ENCODE data around the gene PLCH1. TPM values are rescaled to one million over a fixed set of nuclear protein-coding genes. Genes with fewer than 3 reads are reported as not detected.

The PLCH1 gene
- total and polyA plus RNA-seq, 2 experiments from 2014 or later, result 2.7 to 6.2 TPM

DNA sequence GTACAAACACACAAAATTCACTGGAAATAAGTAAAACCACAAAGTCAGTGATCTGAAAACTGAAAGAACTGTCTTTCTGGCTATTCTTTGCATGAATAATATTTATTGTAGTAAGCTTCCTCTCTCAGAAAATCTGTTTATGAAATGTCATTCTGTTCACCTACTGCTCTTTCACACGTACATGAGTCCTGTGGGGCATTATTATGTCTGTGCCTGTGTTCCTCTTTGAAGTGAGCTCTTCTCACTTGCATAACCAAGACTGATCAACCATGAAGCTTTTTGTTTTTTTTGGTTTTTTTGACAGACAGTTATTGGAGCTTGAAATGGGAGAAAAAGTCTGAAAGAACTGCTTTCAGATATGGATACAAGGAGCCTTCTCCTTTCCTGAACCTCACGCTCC lies 195.8 kb downstream of the PLCH1 start:
- Histone ChIP-seq H3K4me1 (ENCODE audit: low read depth) (no peaks in the 10 kb centered on the region), H3K27ac (no peak overlapping the region), H3K4me3 (no peak overlapping the region), H3K27me3 (no peaks in the 10 kb centered on the region), H3K36me3 (no peaks in the 10 kb centered on the region), H3K9me3 (ENCODE audit: low read depth) (no peaks in the 10 kb centered on the region)
- DNase-seq (ENCODE audit: low read depth in 1 of 2, low spot score in 1 of 2), result no peak
- TF ChIP-seq, protein P1, sequence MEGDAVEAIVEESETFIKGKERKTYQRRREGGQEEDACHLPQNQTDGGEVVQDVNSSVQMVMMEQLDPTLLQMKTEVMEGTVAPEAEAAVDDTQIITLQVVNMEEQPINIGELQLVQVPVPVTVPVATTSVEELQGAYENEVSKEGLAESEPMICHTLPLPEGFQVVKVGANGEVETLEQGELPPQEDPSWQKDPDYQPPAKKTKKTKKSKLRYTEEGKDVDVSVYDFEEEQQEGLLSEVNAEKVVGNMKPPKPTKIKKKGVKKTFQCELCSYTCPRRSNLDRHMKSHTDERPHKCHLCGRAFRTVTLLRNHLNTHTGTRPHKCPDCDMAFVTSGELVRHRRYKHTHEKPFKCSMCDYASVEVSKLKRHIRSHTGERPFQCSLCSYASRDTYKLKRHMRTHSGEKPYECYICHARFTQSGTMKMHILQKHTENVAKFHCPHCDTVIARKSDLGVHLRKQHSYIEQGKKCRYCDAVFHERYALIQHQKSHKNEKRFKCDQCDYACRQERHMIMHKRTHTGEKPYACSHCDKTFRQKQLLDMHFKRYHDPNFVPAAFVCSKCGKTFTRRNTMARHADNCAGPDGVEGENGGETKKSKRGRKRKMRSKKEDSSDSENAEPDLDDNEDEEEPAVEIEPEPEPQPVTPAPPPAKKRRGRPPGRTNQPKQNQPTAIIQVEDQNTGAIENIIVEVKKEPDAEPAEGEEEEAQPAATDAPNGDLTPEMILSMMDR (IDR thresholded peaks at IDR 0.05; ENCODE audit: low read depth, low read length), result no peak

DNA sequence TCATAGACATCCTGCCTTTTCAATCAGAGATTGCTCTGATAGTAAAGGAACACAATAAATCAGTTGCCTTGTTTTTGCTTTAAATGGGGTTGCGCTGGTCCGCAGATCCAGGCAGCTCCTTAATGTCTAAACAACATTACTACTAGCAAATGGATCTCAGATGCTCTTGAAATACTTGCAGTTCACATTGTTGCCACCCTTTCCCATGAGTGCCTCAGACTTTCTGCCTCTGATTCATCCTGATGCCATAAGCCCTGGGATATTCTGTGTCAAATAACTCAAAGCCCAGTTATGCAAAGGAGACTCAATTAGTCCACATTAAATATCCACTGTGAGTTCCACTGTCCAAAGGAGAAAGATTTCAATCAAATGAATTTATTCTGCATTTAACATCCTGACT lies 196.7 kb downstream of the PLCH1 start:
- TF ChIP-seq, protein P1 (IDR thresholded peaks at IDR 0.05; ENCODE audit: low read depth, low read length), result no peak
- Histone ChIP-seq H3K27ac (no peak overlapping the region), H3K27me3 (no peaks in the 10 kb centered on the region), H3K4me3 (no peak overlapping the region), H3K36me3 (no peaks in the 10 kb centered on the region), H3K9me3 (ENCODE audit: low read depth) (no peaks in the 10 kb centered on the region), H3K4me1 (ENCODE audit: low read depth) (no peaks in the 10 kb centered on the region)
- DNase-seq (ENCODE audit: low read depth in 1 of 2, low spot score in 1 of 2), result no peak

DNA sequence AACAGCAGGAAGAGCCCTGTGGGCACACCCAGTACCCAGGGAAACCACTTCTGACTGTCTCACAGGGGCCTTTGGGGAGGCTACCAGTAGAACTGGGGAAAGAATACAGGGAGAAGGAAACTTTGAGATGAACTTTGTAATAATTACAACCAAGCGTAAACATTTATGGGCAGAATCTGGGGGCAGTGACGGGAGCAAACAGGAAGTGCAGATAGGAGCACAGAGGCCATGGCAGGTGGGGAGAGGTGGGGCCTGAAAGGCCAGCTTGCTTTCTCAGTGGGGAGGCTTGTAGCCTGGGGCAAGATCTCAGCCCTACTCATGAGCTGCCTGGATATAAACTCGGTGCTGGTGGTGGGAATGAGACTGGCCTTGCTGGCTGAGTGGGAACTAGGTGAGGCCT lies 209.8 kb downstream of the PLCH1 start:
- Histone ChIP-seq H3K4me1 (ENCODE audit: low read depth) (no peaks in the 10 kb centered on the region), H3K27ac (no peak overlapping the region), H3K36me3 (no peaks in the 10 kb centered on the region), H3K4me3 (no peak overlapping the region), H3K27me3 (no peaks in the 10 kb centered on the region), H3K9me3 (ENCODE audit: low read depth) (no peaks in the 10 kb centered on the region)
- DNase-seq (ENCODE audit: low read depth in 1 of 2, low spot score in 1 of 2), result no peak
- TF ChIP-seq, protein P1 (IDR thresholded peaks at IDR 0.05; ENCODE audit: low read depth, low read length), result no peak

- no peak overlapping the region for H3K27ac ChIP-seq
- no peaks in the 10 kb centered on the region for H3K36me3 ChIP-seq
- H3K4me1 ChIP-seq (ENCODE audit: low read depth), result no peaks in the 10 kb centered on the region
- H3K4me3 ChIP-seq, result no peak overlapping the region
- no peaks in the 10 kb centered on the region for H3K27me3 ChIP-seq
- TF ChIP-seq, protein P1 (IDR thresholded peaks at IDR 0.05; ENCODE audit: low read depth, low read length), result no peak
- DNase-seq (ENCODE audit: low read depth in 1 of 2, low spot score in 1 of 2), result no peak
- H3K9me3 ChIP-seq (ENCODE audit: low read depth), result no peaks in the 10 kb centered on the region
Measured at GRCh38 chr3:155528579-155528978, 216.3 kb downstream of the PLCH1 start.

DNA sequence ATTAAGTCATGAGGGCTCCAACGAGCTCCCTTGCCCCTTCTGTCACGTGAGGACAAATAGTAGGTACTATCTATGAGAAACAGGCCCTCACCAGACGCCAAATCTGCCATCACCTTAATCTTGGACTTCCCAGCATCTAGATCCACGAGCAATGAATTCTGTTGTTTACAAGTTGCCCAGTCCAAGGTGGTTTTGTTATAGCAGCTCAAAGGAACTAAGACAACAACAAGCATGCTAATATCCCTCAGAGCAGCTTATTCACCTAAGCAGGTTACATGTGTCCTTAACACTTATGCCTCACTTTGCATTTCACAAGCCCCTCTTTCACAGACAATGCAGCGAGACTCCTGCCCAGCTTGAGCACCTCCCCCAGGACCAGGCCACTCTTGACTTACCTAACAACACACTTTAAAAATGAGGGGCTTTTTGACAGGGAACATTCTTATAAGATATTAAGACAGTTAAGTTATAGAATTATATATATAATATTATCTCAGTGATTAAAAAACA lies 219.5 kb downstream of the PLCH1 start:
- DNase-seq (ENCODE audit: low read depth in 1 of 2, low spot score in 1 of 2), result no peak
- TF ChIP-seq, protein P1 (IDR thresholded peaks at IDR 0.05; ENCODE audit: low read depth, low read length), result no peak
- no peaks in the 10 kb centered on the region for H3K27me3 ChIP-seq
- no peaks in the 10 kb centered on the region for H3K36me3 ChIP-seq
- no peak overlapping the region for H3K4me3 ChIP-seq
- H3K9me3 ChIP-seq (ENCODE audit: low read depth), result no peaks in the 10 kb centered on the region
- no peak overlapping the region for H3K27ac ChIP-seq
- no peaks in the 10 kb centered on the region for H3K4me1 ChIP-seq (ENCODE audit: low read depth)

GRCh38 chr3:155520463-155520862 lies 224.4 kb downstream of the PLCH1 start:
- no peaks in the 10 kb centered on the region for H3K4me1 ChIP-seq (ENCODE audit: low read depth)
- no peaks in the 10 kb centered on the region for H3K27me3 ChIP-seq
- no peaks in the 10 kb centered on the region for H3K9me3 ChIP-seq (ENCODE audit: low read depth)
- H3K36me3 ChIP-seq, result no peaks in the 10 kb centered on the region
- no peak for DNase-seq (ENCODE audit: low read depth in 1 of 2, low spot score in 1 of 2)
- H3K27ac ChIP-seq, result no peak overlapping the region
- TF ChIP-seq, protein P1 (IDR thresholded peaks at IDR 0.05; ENCODE audit: low read depth, low read length), result no peak
- no peak overlapping the region for H3K4me3 ChIP-seq
